GM18498 (cell line): Measurements from ENCODE around the gene GRIK4.

ENCODE experiments used
- ATAC-seq: cut with Tn5 transposase; IDR thresholded peaks from one replicate; pipeline ENCODE4 v1.9.1; 2021; ENCODE audit warnings: mild to moderate bottlenecking, moderate library complexity; ENCODE audit not compliant: unreplicated experiment

Gene GRIK4

GRCh38 chr11:120626791-120627190 is 115.2 kb downstream of the GRIK4 start:
- no peak for ATAC-seq

GRCh38 chr11:120627327-120628163 is 116.0 kb downstream of the GRIK4 start:
- no peak for ATAC-seq

GRCh38 chr11:120629407-120630080 is 118.0 kb downstream of the GRIK4 start:
- ATAC-seq = no peak

GRCh38 chr11:120630122-120630521 is 118.6 kb downstream of the GRIK4 start:
- no peak for ATAC-seq

GRCh38 chr11:120632579-120632978 is 121.0 kb downstream of the GRIK4 start:
- no peak for ATAC-seq

GRCh38 chr11:120633616-120634393 is 122.3 kb downstream of the GRIK4 start:
- ATAC-seq = no peak

GRCh38 chr11:120634706-120635105 is 123.2 kb downstream of the GRIK4 start:
- no peak for ATAC-seq

GRCh38 chr11:120635136-120635810 is 123.7 kb downstream of the GRIK4 start:
- ATAC-seq = no peak

- no peak for ATAC-seq
These were observed 125.6 kb downstream of the GRIK4 start for GRCh38 chr11:120637131-120637530.

GRCh38 chr11:120642196-120642894 is 130.8 kb downstream of the GRIK4 start:
- ATAC-seq = no peak

- ATAC-seq = no peak
These were observed 131.7 kb downstream of the GRIK4 start for GRCh38 chr11:120643284-120643683.

- ATAC-seq = no peak
These were observed 134.1 kb downstream of the GRIK4 start for GRCh38 chr11:120645639-120646038.

- ATAC-seq = no peak
These were observed 134.7 kb downstream of the GRIK4 start for GRCh38 chr11:120646206-120646605.

- no peak for ATAC-seq
These were observed 136.1 kb downstream of the GRIK4 start for GRCh38 chr11:120647681-120648080.

- no peak for ATAC-seq
These were observed 137.2 kb downstream of the GRIK4 start for GRCh38 chr11:120648771-120649170.

- no peak for ATAC-seq
These were observed 137.8 kb downstream of the GRIK4 start for GRCh38 chr11:120649316-120649715.

GRCh38 chr11:120651396-120651795 is 139.8 kb downstream of the GRIK4 start:
- no peak for ATAC-seq

- ATAC-seq = no peak
These were observed 140.3 kb downstream of the GRIK4 start for GRCh38 chr11:120651836-120652235.

GRCh38 chr11:120652705-120653335 is 141.3 kb downstream of the GRIK4 start:
- no peak for ATAC-seq

- no peak for ATAC-seq
These were observed 144.0 kb downstream of the GRIK4 start for GRCh38 chr11:120655589-120655988.
